ENCODE results near the gene THSD7B.

The THSD7B gene

GRCh38 chr2:137380610-137381009 lies 615.3 kb downstream of the THSD7B start:
- no peak for DNase-seq (ENCODE audit: low spot score)

GRCh38 chr2:137381731-137382130 lies 616.4 kb downstream of the THSD7B start:
- DNase-seq (ENCODE audit: low spot score), result no peak

- DNase-seq (ENCODE audit: low spot score), result no peak
These were observed 618.0 kb downstream of the THSD7B start for GRCh38 chr2:137383391-137383790.

GRCh38 chr2:137387044-137387443 lies 621.7 kb downstream of the THSD7B start:
- no peak for DNase-seq (ENCODE audit: low spot score)

GRCh38 chr2:137405496-137405895 lies 640.2 kb downstream of the THSD7B start:
- no peak for DNase-seq (ENCODE audit: low spot score)

GRCh38 chr2:137411585-137411984 lies 646.2 kb downstream of the THSD7B start:
- DNase-seq (ENCODE audit: low spot score), result no peak

- DNase-seq (ENCODE audit: low spot score), result no peak
These were observed 655.4 kb downstream of the THSD7B start for GRCh38 chr2:137420744-137421143.

GRCh38 chr2:137435162-137435561 lies 669.8 kb downstream of the THSD7B start:
- DNase-seq (ENCODE audit: low spot score), result no peak

- no peak for DNase-seq (ENCODE audit: low spot score)
These were observed 672.0 kb downstream of the THSD7B start for GRCh38 chr2:137437386-137437785.

GRCh38 chr2:137444970-137445369 lies 679.6 kb downstream of the THSD7B start:
- no peak for DNase-seq (ENCODE audit: low spot score)

GRCh38 chr2:137449454-137449853 lies 684.1 kb downstream of the THSD7B start:
- no peak for DNase-seq (ENCODE audit: low spot score)

- no peak for DNase-seq (ENCODE audit: low spot score)
These were observed 689.5 kb downstream of the THSD7B start for GRCh38 chr2:137454886-137455285.

- no peak for DNase-seq (ENCODE audit: low spot score)
These were observed 702.0 kb downstream of the THSD7B start for GRCh38 chr2:137467246-137467862.

GRCh38 chr2:137493261-137493660 lies 727.9 kb downstream of the THSD7B start:
- no peak for DNase-seq (ENCODE audit: low spot score)

- DNase-seq (ENCODE audit: low spot score), result no peak
These were observed 735.3 kb downstream of the THSD7B start for GRCh38 chr2:137500599-137500998.

GRCh38 chr2:137507237-137507636 lies 741.9 kb downstream of the THSD7B start:
- DNase-seq (ENCODE audit: low spot score), result no peak

GRCh38 chr2:137508739-137509384 lies 743.5 kb downstream of the THSD7B start:
- DNase-seq (ENCODE audit: low spot score), result no peak

- no peak for DNase-seq (ENCODE audit: low spot score)
These were observed 746.2 kb downstream of the THSD7B start for GRCh38 chr2:137511526-137511925.

- DNase-seq (ENCODE audit: low spot score), result no peak
These were observed 756.6 kb downstream of the THSD7B start for GRCh38 chr2:137521653-137522619.

GRCh38 chr2:137522620-137523011 lies 757.3 kb downstream of the THSD7B start:
- DNase-seq (ENCODE audit: low spot score), result no peak

- DNase-seq (ENCODE audit: low spot score), result no peak
These were observed 758.6 kb downstream of the THSD7B start for GRCh38 chr2:137523931-137524330.

GRCh38 chr2:137525132-137525531 lies 759.8 kb downstream of the THSD7B start:
- DNase-seq (ENCODE audit: low spot score), result no peak

- no peak for DNase-seq (ENCODE audit: low spot score)
These were observed 760.4 kb downstream of the THSD7B start for GRCh38 chr2:137525641-137526190.

Data from hematopoietic multipotent progenitor cell treated with erythropoietin and hydrocortisone succinate and interleukin-3 and kit ligand, for 15 days (in vitro differentiated cells).